Mesodermal cell (in vitro differentiated cells): ENCODE measurements around the gene TPRKB.
"Not testable (repeated sequence)": the region's sequence is repeated elsewhere in the genome, so short reads cannot be mapped to it uniquely, and the experiment has no call there.

Experiments
- H3K27ac ChIP-seq: 2 replicates; pipeline ENCODE4 v1.7.0; 2013; ENCODE audit warnings: mild to moderate bottlenecking, low read depth, low read length, moderate library complexity; ENCODE audit not compliant: severe bottlenecking
- H3K36me3 ChIP-seq: 2 replicates; pipeline ENCODE4 v1.7.1; 2013; ENCODE audit warnings: mild to moderate bottlenecking, low read length, moderate library complexity; ENCODE audit not compliant: control insufficient read depth, insufficient read depth
- H3K4me1 ChIP-seq: one replicate; pipeline ENCODE4 v1.7.1; 2013; ENCODE audit warnings: mild to moderate bottlenecking, low read length; ENCODE audit not compliant: insufficient read depth, control insufficient read depth, poor library complexity, severe bottlenecking
- H3K4me3 ChIP-seq: 2 replicates; pipeline ENCODE4 v1.7.0; 2013; ENCODE audit warnings: low read length, control low read depth, mild to moderate bottlenecking; ENCODE audit not compliant: insufficient read depth, poor library complexity, severe bottlenecking; ENCODE audit errors: extremely low read depth
- H3K9me3 ChIP-seq: 2 replicates; pipeline ENCODE4 v1.7.1; 2013; ENCODE audit warnings: mild to moderate bottlenecking, low read length, moderate library complexity; ENCODE audit not compliant: control insufficient read depth
- WGBS, 2 experiments: methylation state at CpG; one replicate each; pipeline ENCODE4 v1.1.5; 2013; ENCODE audit warnings: missing lambda C conversion rate in 2 of 2; ENCODE audit not compliant: insufficient coverage in 2 of 2; 5-methylcytosine and 5-hydroxymethylcytosine counted together

TPRKB gene

GRCh38 chr2:73684905-73685304 lies 52.2 kb downstream of the TPRKB start:
- not testable (repeated sequence) for H3K4me3 ChIP-seq, H3K9me3 ChIP-seq
- 53 to 100% methylated on average over 2 to 4 of the region's 9 CpGs for WGBS, 2 experiments

GRCh38 chr2:73684325-73684724 lies 52.8 kb downstream of the TPRKB start:
- H3K4me1 ChIP-seq, H3K36me3 ChIP-seq, H3K9me3 ChIP-seq, H3K27ac ChIP-seq, H3K4me3 ChIP-seq: not testable (repeated sequence)
- 57% methylated on average over 1 of the region's 1 CpG; no CpG with 5 or more reads in 1 of the 2 experiments for WGBS, 2 experiments

More at GRCh38 chr2:73684905-73685304, 52.2 kb downstream of the TPRKB start:
- not testable (repeated sequence) for H3K27ac ChIP-seq, H3K4me1 ChIP-seq, H3K36me3 ChIP-seq

GRCh38 chr2:73679951-73680571 lies 57.1 kb downstream of the TPRKB start:
- 0 to 14% methylated on average over 1 to 2 of the region's 5 CpGs for WGBS, 2 experiments
- H3K36me3 ChIP-seq, H3K4me1 ChIP-seq, H3K9me3 ChIP-seq, H3K27ac ChIP-seq, H3K4me3 ChIP-seq: not testable (repeated sequence)
